GM19455 (cell line): ENCODE results near the gene MSRB3.

ENCODE experiments used
- ATAC-seq: cut with Tn5 transposase; IDR thresholded peaks from one replicate; pipeline ENCODE4 v1.9.1; 2021; ENCODE audit not compliant: unreplicated experiment

The MSRB3 gene

DNA sequence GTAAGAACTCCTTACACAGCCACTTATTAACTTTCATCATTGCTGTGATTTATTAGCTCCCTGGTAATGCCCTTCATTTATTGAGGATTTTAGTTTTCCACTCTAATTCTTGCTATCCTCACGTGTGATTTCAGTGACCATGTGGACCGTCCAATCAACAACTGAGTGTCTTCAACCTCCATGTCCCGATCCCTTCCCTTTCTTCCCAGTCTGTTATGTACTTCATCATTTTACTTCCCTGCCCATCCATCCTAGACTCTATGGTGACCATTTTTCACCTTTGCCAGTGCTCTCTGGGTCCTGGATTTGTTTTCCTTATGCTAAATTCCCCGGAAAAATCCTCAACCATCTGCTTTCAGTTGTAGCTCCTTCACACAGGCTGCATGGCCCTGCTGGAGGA is 111.0 kb downstream of the MSRB3 start:
- no peak for ATAC-seq

DNA sequence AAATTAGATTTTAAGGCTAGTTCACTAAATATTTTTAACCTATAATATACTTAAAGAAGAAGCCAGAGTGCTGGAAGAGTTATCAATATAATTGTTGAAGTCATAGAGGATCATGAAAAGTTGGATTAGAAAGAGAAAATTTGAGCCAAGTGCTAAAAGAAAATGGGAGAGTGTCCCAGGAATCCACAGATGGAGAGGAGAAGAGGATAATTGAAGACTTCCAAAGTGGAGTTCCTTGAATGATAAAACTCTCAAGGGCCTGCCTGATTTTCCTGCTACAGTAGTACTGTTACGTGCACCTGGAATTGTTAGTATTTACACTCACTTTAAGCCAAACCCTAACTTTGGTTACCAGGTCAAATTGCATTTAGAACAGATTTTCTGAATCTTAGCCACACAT is 113.2 kb downstream of the MSRB3 start:
- ATAC-seq: no peak

DNA sequence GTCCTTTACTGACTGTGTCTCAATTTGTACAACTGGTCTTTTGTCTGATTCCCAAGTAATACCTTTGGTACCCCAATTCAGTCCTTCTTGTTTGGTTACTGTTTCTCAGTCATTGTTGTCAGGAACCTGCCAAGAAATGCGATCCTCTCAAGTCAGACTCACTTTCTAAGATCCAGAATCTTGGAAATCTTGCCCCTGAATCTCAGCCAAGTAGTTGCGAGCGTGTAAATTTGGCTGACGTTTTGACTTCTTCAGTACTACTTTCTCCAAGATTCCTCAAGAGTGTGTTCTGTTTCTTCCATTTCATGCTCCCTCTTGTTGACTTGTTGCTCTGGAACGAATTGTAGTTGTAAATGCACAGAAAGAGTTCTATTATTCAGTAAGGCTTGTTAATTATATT is 114.0 kb downstream of the MSRB3 start:
- ATAC-seq: no peak

DNA sequence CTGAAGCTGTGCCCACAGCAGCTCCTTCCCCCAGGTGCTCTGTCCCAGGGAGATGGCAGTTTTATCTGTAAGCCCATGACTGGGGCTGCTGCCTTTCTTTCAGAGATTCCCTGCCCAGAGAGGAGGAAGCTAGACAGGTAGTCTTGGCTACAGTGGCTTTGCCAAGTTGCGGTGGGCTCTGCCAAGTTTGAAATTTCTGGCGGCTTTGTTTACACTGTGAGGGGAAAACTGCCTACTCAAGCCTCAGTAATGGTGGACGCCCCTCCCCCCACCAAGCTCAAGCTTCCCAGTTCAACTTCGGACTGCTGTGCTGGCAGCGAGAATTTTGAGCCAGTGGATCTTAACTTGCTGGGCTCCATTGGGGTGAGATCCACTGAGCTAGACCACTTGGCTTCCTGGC is 124.7 kb downstream of the MSRB3 start:
- ATAC-seq: no peak

DNA sequence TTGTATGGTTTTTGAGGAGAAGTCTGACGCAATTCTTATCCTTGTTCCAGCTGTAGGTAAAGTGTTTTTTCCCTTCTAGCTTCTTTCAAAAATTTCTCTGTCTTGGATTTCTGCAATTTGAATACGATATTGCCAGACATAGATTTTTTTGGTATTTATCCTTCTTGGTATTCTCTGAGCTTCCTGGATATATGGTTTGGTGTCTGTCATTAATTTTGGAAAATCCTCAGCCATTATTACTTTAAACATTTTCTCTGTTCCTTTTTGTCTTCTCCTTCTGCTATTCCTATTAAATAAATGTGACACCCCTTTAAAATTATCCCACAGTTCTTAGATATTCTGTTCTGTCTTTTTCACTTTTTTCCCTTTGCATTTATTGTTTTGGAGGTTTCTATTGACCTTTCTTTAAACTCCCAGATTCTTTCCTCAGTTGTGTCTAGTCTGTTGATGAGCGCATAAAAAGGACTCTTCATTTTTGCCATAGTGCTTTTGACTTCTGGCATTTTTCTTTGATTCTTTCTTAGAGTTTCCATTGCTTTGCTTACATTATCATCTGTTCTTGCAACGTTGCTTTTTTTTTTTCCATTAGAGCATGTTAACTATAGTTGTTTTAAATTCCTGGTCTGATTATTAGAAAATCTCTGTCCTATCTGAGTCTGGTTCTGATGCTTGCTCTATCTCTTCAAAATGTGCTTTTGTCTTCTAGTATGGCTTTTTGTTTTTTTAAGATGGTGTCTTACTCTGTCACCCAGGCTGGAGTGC is 129.1 kb downstream of the MSRB3 start:
- ATAC-seq: no peak

DNA sequence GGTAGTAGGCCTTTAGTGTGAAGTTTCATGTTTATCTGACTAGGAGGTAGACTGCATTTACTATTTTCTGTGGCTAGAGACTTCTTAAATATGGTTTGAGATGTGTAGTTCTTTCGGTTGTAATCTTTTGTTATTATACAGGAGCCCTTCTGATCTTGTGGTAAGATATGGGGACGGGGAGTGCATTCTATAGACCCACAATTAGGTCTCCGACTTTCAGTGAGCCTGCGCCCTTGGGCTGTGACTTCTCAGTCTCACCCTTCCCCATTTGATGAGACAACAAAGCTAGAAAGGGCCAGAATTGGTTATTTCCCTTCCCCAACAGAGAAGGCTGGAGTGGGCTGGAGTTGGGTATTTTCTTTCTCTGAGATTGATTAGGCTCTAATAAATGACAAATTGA is 130.0 kb downstream of the MSRB3 start:
- ATAC-seq: no peak

DNA sequence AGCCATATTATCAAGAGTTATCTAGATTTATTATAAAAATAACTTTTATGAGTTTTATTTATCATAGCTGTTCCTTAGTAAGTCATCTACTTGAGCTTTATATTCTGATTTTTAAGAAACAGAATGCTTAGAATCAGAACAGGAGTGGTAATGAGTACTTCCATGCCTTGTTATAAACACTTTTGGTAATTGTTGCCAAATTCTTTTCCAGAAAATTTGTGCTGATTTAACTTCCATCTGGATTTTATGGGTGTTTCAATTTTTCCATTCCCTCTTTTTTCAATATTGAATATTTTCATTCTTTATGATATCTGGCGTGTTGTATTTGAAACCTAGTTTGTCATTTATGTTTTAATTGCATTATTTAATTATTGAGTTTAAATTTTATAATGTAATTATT is 131.2 kb downstream of the MSRB3 start:
- ATAC-seq: no peak

DNA sequence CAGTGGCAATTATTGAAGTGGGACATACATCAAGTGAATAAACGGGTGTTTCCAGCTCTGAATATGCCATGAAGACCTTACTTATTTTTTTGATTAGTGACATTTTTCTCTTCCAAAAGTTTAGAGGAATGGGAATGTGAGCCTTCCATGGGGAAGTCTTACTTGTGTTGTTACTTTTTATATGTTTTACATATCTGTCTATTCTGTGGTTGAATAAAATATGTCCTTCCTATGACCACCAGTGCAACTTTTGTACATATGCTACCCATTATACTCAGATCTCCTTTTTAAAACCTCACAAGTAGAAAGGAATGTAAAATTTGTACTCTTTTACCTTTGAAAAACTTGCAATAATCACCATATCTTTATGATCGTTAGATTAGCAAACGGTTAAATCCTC is 132.7 kb downstream of the MSRB3 start:
- ATAC-seq: no peak

DNA sequence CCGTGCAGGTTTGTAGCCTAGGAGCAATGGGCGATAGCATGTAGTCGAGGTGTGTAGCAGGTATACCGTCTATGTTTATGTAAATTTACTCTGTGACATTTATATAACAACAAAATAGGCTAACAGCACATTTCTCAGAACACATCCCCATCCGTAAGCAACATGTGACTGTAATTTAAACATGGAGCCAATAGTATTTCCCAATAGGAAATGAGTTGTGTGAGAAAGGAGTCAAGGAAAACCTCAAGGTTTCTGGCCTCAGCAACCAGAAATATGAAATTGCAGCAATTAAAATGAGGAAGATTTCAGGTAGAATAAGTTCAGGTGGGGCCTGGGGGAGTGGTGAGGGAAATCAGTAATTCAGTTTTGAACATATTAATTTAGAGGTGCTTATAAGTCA is 136.0 kb downstream of the MSRB3 start:
- no peak for ATAC-seq

DNA sequence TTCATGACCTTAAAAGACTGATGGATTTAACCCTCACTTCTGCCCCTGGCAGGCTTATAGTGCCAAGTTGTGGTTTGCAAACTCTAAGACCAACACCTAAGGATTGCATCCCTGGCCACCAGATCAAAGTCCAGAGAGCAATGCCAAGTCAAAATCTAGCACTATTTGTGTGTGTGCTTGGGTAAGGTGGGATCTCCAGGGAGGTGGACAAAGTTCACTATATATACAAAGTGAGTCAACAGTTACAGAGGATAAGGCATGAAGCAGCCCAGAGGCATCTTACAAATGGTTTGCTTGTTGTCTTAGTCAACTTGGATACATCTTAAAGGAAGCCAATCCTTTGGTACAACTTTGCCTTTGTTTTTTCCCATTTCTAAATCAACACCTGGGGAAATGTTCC is 137.3 kb downstream of the MSRB3 start:
- ATAC-seq: no peak

DNA sequence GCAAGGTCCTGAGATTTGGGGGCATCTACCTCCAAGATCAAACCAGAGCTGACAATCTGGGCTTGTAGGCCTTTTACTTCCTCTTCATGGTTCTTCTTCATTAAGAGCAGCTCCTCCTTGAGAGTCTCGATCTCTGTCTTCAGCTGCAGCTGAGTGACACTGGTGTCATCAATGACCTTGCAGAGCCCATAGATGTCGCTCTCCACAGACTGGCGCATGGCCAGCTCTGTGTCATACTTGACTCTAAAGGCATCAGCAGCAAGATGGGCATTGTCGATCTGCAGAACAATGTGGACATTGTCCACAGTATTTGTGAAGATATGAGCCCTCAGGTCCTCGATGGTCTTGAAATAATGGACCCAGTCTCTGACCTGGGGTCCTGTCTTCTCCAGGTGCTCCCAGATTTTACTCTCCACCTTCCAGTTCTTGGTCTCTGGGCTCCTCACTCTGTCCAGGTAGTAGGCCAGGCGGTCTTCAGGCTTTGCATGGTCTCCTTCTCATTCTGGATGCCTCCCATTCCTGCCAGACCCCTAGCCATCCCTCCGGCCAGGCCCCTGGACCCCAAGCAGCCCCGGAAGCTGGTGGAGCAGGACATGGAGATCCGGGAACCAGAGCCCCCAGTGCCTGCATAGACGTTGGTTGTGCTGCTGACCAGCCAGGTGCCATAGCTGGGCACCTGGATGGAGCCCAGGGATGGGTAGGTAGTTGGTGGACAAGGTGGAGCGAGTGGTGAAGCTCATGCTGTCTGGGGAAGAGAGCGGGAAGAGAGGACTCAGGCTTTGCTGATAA is 141.0 kb downstream of the MSRB3 start:
- no peak for ATAC-seq

DNA sequence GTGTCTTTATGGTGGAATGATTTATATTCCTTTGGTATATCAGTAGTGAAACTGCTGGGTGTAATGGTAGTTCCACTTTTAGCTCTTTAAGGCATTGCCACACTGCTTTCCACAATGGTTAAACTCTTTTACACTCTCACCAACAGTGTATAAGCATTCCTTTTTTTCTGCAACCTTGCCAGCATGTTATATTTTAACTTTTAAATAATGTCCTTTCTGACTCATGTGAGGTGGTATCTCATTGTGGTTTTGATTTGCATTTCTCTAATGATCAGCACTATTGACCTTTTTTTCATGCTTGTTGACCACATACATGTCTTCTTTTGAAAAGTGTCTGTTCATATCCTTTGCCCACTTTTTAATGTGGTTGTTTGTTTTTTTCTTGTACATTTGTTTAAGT is 142.5 kb downstream of the MSRB3 start:
- no peak for ATAC-seq

DNA sequence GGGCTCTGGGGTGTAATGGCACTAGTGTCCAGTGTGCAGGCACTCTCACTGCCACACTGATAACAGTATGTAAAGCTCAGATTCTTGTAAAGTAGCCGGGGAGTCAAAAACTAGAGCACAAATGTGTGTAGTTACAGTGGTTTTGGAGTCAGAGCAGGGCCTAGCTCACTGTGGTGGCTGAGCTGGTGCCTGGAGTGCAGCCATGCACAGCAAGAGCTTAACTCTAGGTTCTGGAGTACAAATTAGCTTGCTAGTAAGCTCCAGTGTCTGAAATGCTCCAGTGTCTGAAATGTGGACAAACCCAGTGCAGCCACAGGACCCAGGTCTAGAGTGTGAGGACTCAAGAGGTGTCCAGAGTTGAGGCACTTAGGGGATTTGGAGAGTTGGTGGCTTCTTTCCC is 149.2 kb downstream of the MSRB3 start:
- no peak for ATAC-seq

DNA sequence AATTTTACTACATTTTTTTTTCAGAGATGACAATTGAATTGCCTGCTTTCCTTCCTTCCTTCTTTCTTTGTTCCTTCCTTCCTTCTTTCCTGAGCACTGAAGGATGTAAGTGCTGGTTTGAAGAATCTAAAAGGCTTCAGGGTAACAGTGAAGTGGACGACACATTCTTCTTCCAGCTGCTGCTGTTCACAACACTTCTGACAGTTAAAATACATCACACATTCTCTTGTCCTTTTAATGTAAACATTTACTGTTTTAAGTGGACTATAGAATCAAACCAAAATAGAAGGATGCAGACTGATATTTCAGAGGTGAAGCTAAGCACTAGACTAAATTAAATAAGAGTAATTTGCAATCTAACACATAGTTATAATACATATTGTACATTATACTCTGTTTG is 151.5 kb downstream of the MSRB3 start:
- ATAC-seq: no peak

DNA sequence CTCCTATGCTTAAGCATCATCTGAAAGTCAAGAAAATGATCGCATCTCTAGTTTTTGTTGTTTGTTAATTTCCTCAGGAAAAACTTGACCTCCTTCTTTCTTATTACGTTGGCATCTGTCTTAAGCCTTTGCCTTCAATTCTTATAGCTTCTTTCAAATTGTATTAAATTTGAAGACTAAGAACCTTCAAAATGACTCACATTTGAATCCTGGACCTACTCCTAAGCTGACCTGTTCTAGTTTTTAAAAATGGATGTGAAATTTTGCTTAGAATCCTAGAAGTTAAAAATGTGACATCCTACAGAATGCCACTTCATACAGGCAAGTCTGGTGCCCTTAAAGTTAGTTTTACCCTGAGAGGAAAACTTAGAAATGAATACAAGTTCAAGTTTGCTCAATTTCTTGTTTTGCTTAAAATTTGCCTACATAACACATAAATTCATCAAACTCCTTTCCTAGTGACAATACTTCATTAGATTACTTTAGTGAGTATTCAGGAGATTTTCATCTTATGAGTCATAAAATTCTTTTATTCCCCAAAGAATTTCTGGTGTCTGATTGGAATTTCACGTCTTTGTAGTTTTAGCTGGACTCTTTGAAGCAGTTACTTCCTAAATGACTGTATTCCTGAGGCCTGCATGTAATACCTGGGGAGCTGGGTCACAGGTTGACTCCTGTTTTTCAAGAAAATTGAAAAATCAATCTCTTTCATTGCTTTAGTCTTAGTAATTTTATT is 152.3 kb downstream of the MSRB3 start:
- ATAC-seq: no peak

DNA sequence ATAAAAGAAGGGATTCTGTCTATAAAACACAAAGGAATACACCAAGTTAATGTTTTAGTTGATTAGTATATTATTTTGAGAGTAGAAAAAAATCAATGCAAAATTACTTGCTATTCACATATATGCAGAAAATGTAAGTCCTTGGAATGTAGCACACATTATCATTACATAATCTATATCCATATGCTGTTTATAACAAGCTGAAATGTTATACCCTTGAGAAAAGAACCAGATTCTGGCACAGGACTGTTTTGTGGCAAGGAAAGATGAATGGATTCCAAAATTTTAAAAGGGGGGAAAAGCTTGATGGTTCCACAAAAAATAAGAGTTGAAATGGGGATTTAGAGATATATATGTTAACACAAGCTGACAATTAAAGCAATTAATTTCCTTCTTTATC is 153.6 kb downstream of the MSRB3 start:
- no peak for ATAC-seq

DNA sequence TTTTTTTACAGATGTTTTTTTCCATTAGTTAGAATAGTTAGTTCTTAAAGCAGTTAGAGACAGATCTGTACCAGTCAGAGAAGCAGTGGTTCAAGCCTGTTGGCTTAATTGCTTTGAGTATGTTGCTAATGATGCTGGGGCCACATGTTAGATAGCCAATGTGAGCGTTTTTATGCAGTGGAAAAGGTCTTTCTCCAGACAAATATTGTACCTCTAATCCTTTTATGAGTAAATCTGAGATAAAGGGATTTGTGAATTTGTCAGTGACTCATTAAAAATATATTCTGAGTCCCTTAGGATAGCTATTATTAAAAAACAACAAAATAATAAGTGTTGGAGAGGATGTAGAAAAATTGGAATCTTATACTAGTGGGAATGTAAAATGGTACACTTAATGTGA is 154.2 kb downstream of the MSRB3 start:
- no peak for ATAC-seq

DNA sequence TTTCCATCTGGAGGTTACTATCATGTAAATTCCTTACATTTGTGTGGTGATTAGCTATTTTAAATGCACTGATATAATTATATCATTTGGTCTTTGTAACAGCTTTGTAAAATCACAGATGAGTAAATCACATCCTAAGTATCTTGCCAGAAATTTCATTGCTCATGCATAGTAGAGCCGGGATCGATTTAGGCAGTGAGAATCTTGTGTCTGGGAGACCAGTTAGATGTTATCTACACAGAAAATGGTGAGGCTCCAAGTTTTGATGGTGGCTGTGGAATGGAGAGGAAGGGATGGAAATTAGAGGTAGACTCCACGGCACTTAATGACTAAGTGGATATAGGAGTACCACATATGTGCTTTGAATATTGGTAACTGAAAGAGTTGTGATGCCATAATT is 156.3 kb downstream of the MSRB3 start:
- no peak for ATAC-seq

DNA sequence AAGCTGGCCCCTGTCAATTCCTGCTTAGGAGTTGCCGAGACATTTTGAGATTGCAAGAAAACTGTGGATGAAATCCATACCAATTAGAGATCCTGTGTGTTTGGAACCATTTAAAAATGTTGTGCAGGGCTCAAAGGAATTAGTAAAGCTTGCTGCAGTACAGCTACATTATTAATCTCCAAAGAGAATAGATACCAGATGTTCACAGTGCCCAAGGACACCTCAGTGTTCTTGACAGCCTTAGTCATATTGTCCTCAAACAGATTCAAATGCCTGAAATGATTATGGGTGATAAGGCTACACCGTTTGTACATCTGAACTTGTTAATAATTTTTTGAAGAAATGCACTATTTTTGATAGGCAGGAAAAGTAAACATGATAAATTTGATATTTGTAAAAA is 164.6 kb downstream of the MSRB3 start:
- ATAC-seq: no peak

DNA sequence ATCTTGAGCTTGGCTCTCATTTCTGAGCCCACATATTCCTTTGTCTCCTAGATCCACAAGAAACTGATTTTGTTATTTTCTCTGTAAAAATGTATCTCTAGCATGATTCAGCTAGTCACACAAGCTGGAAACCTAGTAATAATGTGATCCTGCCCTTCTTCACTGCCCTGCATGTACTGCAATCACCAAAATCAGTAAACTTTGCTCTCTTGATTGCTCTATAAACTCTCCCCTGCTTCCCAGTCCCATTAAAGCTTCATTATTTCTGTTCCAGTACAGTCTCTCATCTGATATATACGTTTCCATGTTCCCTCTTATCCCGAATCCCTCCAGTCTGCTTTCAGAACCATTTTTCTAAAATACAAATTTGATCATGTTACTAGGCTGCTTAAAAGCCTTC is 166.5 kb downstream of the MSRB3 start:
- ATAC-seq: no peak

DNA sequence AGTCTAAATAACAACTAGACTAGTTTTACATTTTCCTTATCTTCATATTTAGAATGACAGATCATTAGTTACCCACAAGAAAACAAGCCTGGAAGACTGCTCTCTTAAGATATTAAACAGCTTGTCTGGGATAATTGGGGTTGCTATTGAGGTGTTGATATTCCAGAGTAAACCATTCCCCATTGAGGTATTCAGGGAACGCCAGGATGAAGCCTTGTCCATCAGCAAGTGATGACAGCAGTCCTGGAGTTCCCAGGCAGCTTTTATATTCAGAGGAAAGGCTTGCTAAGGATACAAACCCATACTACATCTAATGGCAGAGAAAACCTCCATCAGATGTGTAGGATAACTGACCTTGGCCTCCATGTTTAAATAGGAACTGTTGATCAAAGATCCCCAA is 168.4 kb downstream of the MSRB3 start:
- ATAC-seq: no peak

DNA sequence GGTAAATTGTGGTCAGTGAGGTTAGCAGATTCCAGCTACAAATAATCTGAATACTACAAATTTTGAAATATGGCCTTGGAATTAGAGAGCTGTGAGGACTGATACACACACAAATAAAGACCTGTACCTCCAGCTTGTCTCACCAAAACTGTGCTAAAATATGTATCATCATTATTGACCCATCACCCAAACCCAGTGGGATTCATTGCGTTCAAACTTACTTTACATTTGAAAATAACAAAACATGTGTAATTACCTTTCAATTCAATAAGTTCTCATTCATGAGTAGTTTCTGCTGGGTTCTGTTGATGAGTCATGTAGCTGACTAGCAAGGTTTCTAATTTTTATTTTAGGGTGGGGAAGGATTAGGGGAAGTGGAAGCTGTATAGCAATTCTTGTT is 170.9 kb downstream of the MSRB3 start:
- no peak for ATAC-seq
